WTC11 (cell line): ENCODE data around the gene GLRA1. TPM values are rescaled to one million over a fixed set of nuclear protein-coding genes. Genes with fewer than 3 reads are reported as not detected.

ENCODE experiments used
- ATF3 ChIP-seq: sonication (generic); formaldehyde crosslinking; conservative IDR thresholded peaks from 2 replicates; pipeline ENCODE4 v1.8.1; 2022; ENCODE audit warnings: mild to moderate bottlenecking, missing genetic modification reagents
- CDX4 ChIP-seq: fragments of 250-450 bp; sonication (Bioruptor Pico); IDR thresholded peaks from 2 replicates; pipeline ENCODE4 v1.9.0; 2021; ENCODE audit warnings: moderate library complexity, mild to moderate bottlenecking, inconsistent platforms, borderline replicate concordance
- E2F1 ChIP-seq: sonication (generic); formaldehyde crosslinking; IDR thresholded peaks from 2 replicates; pipeline ENCODE4 v1.8.0; 2022; ENCODE audit warnings: mild to moderate bottlenecking, missing genetic modification reagents
- E2F4 ChIP-seq: sonication (generic); formaldehyde crosslinking; IDR thresholded peaks from 2 replicates; pipeline ENCODE4 v1.8.1; 2022; ENCODE audit warnings: low read depth, mild to moderate bottlenecking, moderate library complexity, missing genetic modification reagents, borderline replicate concordance
- E2F5 ChIP-seq: sonication (generic); formaldehyde crosslinking; IDR thresholded peaks from 2 replicates; pipeline ENCODE4 v1.8.1; 2022; ENCODE audit warnings: mild to moderate bottlenecking, moderate library complexity, missing genetic modification reagents
- ELF4 ChIP-seq: sonication (generic); formaldehyde crosslinking; IDR thresholded peaks from 2 replicates; pipeline ENCODE4 v1.8.1; 2022; ENCODE audit warnings: low read depth, mild to moderate bottlenecking, moderate library complexity, missing genetic modification reagents
- EMX1 ChIP-seq: fragments of 250-450 bp; sonication (Bioruptor Pico); IDR thresholded peaks from 2 replicates; pipeline ENCODE4 v1.8.0; 2021; ENCODE audit warnings: mild to moderate bottlenecking
- ETV6 ChIP-seq: sonication (generic); formaldehyde crosslinking; IDR thresholded peaks from 2 replicates; pipeline ENCODE4 v1.8.1; 2022; ENCODE audit warnings: mild to moderate bottlenecking, missing genetic modification reagents
- FOXK1 ChIP-seq: sonication (generic); formaldehyde crosslinking; IDR thresholded peaks from 2 replicates; pipeline ENCODE4 v1.8.0; 2022; ENCODE audit warnings: mild to moderate bottlenecking, moderate library complexity, missing genetic modification reagents
- IRF2 ChIP-seq: sonication (generic); formaldehyde crosslinking; IDR thresholded peaks from 2 replicates; pipeline ENCODE4 v1.8.0; 2022; ENCODE audit warnings: low read depth, missing genetic modification reagents, borderline replicate concordance
- JAZF1 ChIP-seq: fragments of 250-450 bp; sonication (Bioruptor Pico); IDR thresholded peaks from 2 replicates; pipeline ENCODE4 v1.9.0; 2021; ENCODE audit warnings: moderate library complexity, mild to moderate bottlenecking, inconsistent platforms
- MAX ChIP-seq: sonication (generic); formaldehyde crosslinking; IDR thresholded peaks from 2 replicates; pipeline ENCODE4 v1.8.0; 2022; ENCODE audit warnings: mild to moderate bottlenecking, missing genetic modification reagents
- NR1H2 ChIP-seq: sonication (generic); formaldehyde crosslinking; IDR thresholded peaks from 2 replicates; pipeline ENCODE4 v1.9.0; 2021; ENCODE audit warnings: mild to moderate bottlenecking, moderate library complexity, missing genetic modification reagents
- NR2C2 ChIP-seq: sonication (generic); formaldehyde crosslinking; IDR thresholded peaks from 2 replicates; pipeline ENCODE4 v1.8.0; 2022; ENCODE audit warnings: mild to moderate bottlenecking, missing genetic modification reagents
- NR3C1 ChIP-seq: sonication (generic); formaldehyde crosslinking; conservative IDR thresholded peaks from 2 replicates; pipeline ENCODE4 v1.8.1; 2023; ENCODE audit warnings: low read depth, mild to moderate bottlenecking, missing genetic modification reagents
- PRDM15 ChIP-seq: sonication (generic); formaldehyde crosslinking; IDR thresholded peaks from 2 replicates; pipeline ENCODE4 v1.8.0; 2022; ENCODE audit warnings: missing genetic modification reagents
- PREB ChIP-seq: sonication (generic); formaldehyde crosslinking; IDR thresholded peaks from 2 replicates; pipeline ENCODE4 v1.8.1; 2022; ENCODE audit warnings: mild to moderate bottlenecking, missing genetic modification reagents, moderate library complexity, borderline replicate concordance
- PRRX2 ChIP-seq: fragments of 250-450 bp; sonication (Bioruptor Pico); IDR thresholded peaks from 2 replicates; pipeline ENCODE4 v1.8.0; 2021; ENCODE audit warnings: mild to moderate bottlenecking
- SMAD3 ChIP-seq: sonication (generic); formaldehyde crosslinking; IDR thresholded peaks from 2 replicates; pipeline ENCODE4 v1.8.0; 2022; ENCODE audit warnings: missing genetic modification reagents, mild to moderate bottlenecking, borderline replicate concordance
- SMAD4 ChIP-seq: sonication (generic); formaldehyde crosslinking; IDR thresholded peaks from 2 replicates; pipeline ENCODE4 v1.8.0; 2022; ENCODE audit warnings: mild to moderate bottlenecking, missing genetic modification reagents
- SOX15 ChIP-seq: fragments of 250-450 bp; sonication (Bioruptor Pico); IDR thresholded peaks from 2 replicates; pipeline ENCODE4 v1.9.0; 2021; ENCODE audit warnings: mild to moderate bottlenecking
- TCF7 ChIP-seq: sonication (generic); formaldehyde crosslinking; IDR thresholded peaks from 2 replicates; pipeline ENCODE4 v1.8.0; 2022; ENCODE audit warnings: mild to moderate bottlenecking, low read depth, missing genetic modification reagents, moderate library complexity
- TEAD1 ChIP-seq: sonication (generic); formaldehyde crosslinking; IDR thresholded peaks from 2 replicates; pipeline ENCODE4 v1.8.0; 2022; ENCODE audit warnings: mild to moderate bottlenecking, missing genetic modification reagents
- USF1 ChIP-seq: sonication (generic); formaldehyde crosslinking; IDR thresholded peaks from 2 replicates; pipeline ENCODE4 v1.8.0; 2022; ENCODE audit warnings: mild to moderate bottlenecking, missing genetic modification reagents
- ZNF263 ChIP-seq: sonication (generic); formaldehyde crosslinking; IDR thresholded peaks from 2 replicates; pipeline ENCODE4 v1.8.1; 2022; ENCODE audit warnings: low read depth, mild to moderate bottlenecking, moderate library complexity, missing genetic modification reagents
- ZNF396 ChIP-seq: fragments of 250-450 bp; sonication (Bioruptor Pico); IDR thresholded peaks from 2 replicates; pipeline ENCODE4 v1.8.0; 2021; ENCODE audit warnings: mild to moderate bottlenecking, moderate library complexity, borderline replicate concordance
- ZSCAN18 ChIP-seq: fragments of 250-450 bp; sonication (Bioruptor Pico); IDR thresholded peaks from 2 replicates; pipeline ENCODE4 v2.1.2; 2022; ENCODE audit warnings: mild to moderate bottlenecking, moderate library complexity
- total RNA-seq: library from RNA; stranded (reverse); gene quantifications from 3 replicates; pipeline ENCODE4 v1.2.3, GENCODE V29; 2021

GLRA1 gene
- total RNA-seq, 1 experiment from 2014 or later = not detected

- TF ChIP-seq E2F4 (CRISPR knock-in tag) (peak; percentile 99), PREB (peak; percentile 98), MAX (CRISPR knock-in tag) (peak; percentile 81; the same call in 1 of the 2 replicates), ELF4 (CRISPR knock-in tag) (peak; percentile 97), ATF3 (peak; percentile 74; the same call in 1 of the 2 replicates), JAZF1 (CRISPR knock-in tag) (no peak), SMAD4 (peak; percentile 98), ZSCAN18 (CRISPR knock-in tag) (peak; percentile 91), NR3C1 (peak; percentile 99), ZNF396 (CRISPR knock-in tag) (peak; percentile 73; the same call in 1 of the 2 replicates), NR2C2 (CRISPR knock-in tag) (peak; percentile 87), ZNF263 (CRISPR knock-in tag) (peak; percentile 65; the same call in 1 of the 2 replicates), TCF7 (peak; percentile 99), SOX15 (CRISPR knock-in tag) (no peak), ETV6 (CRISPR knock-in tag) (peak; percentile 99), CDX4 (CRISPR knock-in tag) (no peak), USF1 (CRISPR knock-in tag) (peak; percentile 91), E2F5 (CRISPR knock-in tag) (peak; percentile 94), TEAD1 (peak; percentile 100), NR1H2 (CRISPR knock-in tag) (peak; percentile 97), E2F1 (peak; percentile 98), EMX1 (CRISPR knock-in tag) (no peak), FOXK1 (CRISPR knock-in tag) (peak; percentile 99), PRRX2 (CRISPR knock-in tag) (peak; percentile 73; the same call in 1 of the 2 replicates), PRDM15 (peak; percentile 57; the same call in 1 of the 2 replicates), IRF2 (peak; percentile 92; the same call in 1 of the 2 replicates), SMAD3 (CRISPR knock-in tag) (peak; percentile 99)
These were observed at the start of gene GLRA1 (continued) for GRCh38 chr5:151924564-151925301.
